Measurements from ENCODE around the gene KIAA1328.

The KIAA1328 gene

DNA sequence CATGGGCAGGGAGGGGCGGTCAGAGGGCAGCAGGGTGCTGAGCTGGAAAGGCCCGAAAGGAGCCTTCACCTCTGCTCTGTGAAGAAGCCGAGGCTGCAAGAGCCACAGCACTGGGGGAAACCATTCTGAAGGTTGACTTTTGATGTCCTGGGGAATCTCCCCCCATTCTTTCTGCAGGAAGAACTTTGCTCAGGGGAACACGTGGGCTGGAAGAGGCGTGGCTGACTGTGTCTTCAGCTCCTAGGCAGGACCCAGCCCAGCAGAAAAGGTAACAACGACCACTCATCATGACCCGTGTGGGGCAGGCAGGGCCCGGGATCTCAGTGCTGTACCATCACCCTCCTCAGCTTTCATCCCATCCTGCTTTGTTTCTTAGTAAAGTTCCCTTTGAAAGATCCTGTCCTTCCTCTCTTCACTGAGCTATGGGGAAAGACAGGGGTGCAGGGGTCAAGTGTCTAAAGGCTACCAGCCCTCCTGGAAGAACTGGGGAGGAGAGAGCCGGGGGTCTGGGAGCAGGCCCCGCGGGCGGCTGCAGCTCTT, 424.0 kb downstream of the KIAA1328 start:
- DNase-seq (ENCODE audit: low read depth in 3 of 3), result no peak

DNA sequence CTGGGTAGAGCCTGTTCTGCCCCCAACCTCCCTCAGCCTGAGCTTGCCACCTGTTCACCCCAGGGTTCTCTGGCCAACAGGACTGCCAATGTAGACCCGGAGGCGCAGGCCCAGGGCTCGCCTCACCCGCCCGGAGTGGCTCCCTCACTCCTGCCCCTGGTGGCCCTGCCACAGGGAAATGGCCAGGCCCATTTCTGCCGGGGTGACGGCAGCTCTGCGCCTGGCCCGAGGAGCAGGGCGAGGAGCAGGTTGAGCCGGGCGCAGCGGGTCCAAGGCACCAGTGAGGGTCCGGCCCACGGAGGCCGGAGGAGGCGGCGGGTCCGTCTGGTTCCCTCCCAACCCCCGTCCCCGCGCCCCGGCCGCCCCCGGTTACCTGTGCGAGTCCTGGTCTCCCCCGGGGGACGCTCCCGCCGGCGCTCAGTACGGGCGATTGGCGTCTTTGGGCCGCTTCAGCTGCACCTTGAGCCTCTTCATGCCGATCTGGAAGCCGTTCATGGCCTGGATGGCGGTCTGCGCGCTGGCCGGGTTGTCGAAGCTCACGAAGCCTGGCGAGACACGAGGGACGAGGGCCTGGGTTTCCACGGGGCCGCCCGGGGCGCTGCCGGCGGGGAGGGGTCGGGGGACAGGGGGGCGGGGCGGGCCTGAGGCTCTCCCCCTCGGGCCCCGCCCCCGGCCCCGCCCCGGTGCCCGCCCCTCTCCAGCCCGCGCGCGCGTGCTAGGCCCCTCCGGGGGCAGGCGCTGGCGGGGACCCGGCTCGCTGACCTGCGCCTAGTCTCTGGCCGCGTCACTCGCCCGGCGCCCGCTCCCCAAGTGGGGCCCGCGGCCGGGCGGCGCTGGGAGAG, 424.7 kb downstream of the KIAA1328 start:
- DNase-seq (ENCODE audit: low read depth in 3 of 3), result no peak

DNA sequence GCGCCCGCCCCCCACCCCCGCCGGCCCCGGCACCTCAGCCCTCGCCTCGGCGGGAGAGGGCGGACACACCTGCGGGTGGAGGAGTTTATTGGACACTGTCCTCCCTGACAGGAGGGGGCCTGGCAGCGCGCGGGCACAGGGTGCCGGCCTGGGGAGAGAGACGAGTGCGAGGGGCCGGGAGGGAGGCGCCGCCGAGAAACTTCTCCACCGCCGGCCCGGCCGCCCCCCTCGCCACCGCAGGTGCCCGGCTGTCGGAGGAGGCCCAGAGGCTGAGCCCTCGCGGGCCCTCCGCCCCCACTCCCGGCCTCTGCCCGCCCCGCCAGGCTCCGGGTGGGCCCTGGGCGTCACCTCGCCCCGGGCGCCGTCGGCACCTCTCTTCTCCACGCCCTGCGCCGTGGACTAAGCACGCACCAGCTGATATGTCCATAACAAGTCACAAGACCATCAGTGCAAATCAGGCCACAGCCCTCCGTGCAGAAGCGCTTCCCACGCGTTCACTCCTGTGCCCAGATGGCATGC, 425.4 kb downstream of the KIAA1328 start:
- DNase-seq (ENCODE audit: low read depth in 3 of 3), result no peak

- DNase-seq (ENCODE audit: low read depth in 3 of 3), result no peak
These were observed 426.0 kb downstream of the KIAA1328 start for GRCh38 chr18:37254973-37255372.

DNA sequence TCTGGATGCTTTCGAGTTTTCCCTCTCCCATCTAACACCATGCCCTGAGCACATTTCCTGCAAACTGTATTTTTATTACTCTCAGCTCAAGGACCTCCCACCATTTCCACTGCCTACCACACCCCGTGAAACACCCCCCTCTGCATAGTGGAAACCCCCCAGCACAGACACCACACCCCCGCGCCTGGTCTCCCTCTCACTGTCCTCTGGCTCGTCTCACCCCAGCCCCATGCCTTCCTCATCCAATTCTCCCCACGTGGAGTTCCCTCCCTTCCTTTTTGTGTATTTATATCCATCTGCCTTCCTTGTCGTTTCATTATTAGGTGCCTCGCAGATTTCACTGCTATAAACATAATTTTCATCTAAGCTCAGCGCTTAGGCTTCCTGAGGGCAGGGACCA, 429.2 kb downstream of the KIAA1328 start:
- DNase-seq (ENCODE audit: low read depth in 3 of 3), result no peak

GRCh38 chr18:37258819-37259218, 429.9 kb downstream of the KIAA1328 start:
- no peak for DNase-seq (ENCODE audit: low read depth in 3 of 3)

- DNase-seq (ENCODE audit: low read depth in 3 of 3), result no peak
These were observed 430.8 kb downstream of the KIAA1328 start for GRCh38 chr18:37259711-37260110.

- no peak for DNase-seq (ENCODE audit: low read depth in 3 of 3)
These were observed 431.6 kb downstream of the KIAA1328 start for GRCh38 chr18:37260367-37261093.

GRCh38 chr18:37261246-37261840, 432.4 kb downstream of the KIAA1328 start:
- no peak for DNase-seq (ENCODE audit: low read depth in 3 of 3)

DNA sequence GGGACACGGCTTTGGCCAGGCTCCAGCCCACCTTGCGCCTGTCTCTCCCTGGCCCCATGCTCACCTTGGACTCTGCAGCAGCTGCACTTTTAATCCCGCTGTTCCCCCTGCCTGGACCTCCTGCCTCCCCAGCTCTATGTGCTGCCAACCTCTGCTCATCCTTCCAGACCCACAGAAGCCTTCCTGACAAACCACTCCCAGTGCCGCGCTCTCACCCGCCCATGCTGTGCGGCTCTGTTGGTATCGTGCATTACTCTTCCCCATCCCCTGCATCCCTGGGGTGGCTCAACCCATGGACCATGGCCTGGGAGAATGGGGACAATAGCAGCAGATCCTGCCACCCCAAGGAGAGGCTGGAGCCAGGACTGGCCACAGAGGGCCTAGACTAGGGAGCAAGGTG, 433.1 kb downstream of the KIAA1328 start:
- DNase-seq (ENCODE audit: low read depth in 3 of 3), result no peak

DNA sequence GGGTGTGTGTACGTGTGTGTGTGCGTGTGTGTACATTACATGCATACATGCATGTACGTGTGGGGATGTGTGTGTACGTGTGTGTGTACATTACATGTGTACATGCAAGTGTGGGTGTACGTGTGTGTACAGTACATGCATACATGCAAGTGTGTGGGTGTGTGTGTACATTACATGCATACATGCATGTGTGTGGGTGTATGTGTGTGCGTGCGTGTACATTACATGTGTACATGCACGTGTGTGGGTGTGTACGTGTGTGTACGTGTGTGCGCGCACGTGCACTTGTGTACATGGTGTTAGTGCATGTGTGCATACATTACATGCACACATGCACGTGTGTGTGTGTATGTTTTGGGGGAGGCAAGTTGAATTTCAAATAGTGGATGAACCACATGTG, 436.0 kb downstream of the KIAA1328 start:
- DNase-seq (ENCODE audit: low read depth in 3 of 3), result no peak

DNA sequence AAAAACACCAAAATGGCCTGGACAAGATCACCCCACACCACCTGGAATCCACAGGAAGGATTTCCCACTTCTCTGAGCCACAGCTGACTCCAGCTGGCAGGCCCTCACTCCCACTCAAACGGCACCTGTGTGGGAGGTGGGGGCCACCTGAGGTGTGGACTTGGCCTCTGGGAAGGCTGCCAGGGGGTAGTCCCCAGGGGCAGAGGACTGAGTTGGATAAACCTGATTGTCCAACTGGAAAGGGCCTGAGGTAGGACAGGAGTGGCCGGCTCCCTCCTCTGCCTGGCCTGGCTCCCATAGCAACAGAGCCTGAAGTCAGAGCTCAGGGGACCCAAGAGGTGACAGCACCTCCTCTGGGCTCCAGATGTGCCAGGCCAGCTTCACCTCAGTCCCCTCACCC, 436.5 kb downstream of the KIAA1328 start:
- no peak for DNase-seq (ENCODE audit: low read depth in 3 of 3)

DNA sequence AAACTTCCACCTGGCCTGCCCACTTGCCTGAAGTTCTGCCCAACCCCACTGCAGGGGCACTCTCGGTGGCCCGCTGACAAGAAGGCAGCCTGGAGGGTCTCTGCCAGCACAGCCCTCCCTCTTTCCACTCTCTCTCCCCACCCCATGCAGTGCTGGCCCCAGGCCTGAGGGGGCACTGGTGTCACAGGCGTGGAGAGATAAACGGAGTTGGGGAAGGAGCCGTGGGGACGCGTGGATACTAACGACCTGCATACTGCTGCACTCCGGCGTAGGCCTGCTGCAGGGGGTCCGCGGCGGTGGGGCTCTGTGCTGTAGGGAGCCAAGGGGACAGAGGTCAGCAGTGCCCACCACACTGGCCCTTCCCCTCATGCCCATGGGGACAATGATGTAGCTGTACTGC, 437.4 kb downstream of the KIAA1328 start:
- DNase-seq (ENCODE audit: low read depth in 3 of 3), result no peak

GRCh38 chr18:37270038-37270665, 441.2 kb downstream of the KIAA1328 start:
- DNase-seq (ENCODE audit: low read depth in 3 of 3), result no peak

DNA sequence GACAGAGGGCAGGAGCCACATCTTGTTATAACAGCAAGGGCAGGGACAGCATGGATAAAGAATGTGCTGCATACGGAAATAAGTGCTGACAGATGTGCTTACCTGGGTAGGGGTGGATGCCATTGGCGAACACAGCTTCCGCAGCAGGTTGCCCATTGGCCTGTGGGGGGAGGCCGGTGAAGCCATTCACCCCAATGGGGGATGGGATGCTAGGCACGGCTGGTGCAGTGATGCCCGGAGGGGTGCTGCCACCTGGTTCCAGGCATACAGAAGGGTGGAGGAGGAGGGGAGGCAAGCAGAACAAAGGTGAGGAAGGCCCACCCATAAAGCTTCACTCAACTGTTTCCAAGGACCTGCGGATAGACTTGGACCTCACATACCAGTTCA, 441.7 kb downstream of the KIAA1328 start:
- no peak for DNase-seq (ENCODE audit: low read depth in 3 of 3)

- no peak for DNase-seq (ENCODE audit: low read depth in 3 of 3)
These were observed 443.3 kb downstream of the KIAA1328 start for GRCh38 chr18:37272226-37272625.

GRCh38 chr18:37272841-37273240, 443.9 kb downstream of the KIAA1328 start:
- no peak for DNase-seq (ENCODE audit: low read depth in 3 of 3)

DNA sequence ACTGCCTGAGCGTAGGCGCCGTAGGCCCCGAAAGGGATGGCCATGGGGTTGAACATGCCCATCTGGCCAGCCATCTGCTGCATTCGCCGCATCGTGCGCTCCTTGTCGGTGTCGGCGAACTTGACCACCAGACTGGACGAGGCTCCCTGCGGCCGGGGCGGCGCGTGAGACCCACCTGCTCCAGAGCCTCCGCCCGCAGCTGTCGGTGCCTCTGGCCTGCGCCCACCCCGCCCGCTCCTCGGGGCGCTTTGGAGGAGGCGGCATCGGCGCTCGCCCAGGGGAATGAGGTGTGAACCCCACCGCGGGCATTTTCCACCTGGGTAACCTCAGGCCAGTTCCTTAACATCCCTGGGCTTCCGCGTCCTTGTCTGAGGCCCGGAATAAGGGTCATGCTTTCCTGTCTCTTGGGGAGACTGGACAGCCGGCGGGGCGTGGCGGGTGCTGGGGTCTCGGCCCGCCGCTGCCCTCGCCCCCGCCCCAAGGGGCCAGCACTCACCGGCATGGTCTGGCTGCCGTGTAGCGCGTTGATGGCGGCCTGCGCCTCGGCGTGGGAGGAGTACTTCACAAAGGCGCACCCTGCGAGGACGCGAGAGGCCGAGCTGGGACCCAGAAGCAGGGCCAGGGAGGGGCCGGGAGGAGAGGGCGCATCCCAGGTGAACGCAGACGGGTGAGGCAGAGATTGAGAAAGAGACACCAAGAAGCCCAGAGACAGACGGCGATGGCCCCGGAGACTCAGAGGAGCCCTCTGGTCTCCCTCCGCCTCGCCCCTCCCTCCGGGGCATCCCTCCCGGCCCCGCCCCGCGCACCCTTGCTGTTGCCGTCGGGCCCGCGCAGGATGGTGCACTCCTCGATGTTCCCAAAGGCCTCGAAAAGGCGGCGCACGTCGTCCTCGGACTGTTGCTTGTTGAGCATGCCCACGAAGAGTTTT, 445.6 kb downstream of the KIAA1328 start:
- no peak for DNase-seq (ENCODE audit: low read depth in 3 of 3)

GRCh38 chr18:37275237-37275741, 446.4 kb downstream of the KIAA1328 start:
- no peak for DNase-seq (ENCODE audit: low read depth in 3 of 3)

DNA sequence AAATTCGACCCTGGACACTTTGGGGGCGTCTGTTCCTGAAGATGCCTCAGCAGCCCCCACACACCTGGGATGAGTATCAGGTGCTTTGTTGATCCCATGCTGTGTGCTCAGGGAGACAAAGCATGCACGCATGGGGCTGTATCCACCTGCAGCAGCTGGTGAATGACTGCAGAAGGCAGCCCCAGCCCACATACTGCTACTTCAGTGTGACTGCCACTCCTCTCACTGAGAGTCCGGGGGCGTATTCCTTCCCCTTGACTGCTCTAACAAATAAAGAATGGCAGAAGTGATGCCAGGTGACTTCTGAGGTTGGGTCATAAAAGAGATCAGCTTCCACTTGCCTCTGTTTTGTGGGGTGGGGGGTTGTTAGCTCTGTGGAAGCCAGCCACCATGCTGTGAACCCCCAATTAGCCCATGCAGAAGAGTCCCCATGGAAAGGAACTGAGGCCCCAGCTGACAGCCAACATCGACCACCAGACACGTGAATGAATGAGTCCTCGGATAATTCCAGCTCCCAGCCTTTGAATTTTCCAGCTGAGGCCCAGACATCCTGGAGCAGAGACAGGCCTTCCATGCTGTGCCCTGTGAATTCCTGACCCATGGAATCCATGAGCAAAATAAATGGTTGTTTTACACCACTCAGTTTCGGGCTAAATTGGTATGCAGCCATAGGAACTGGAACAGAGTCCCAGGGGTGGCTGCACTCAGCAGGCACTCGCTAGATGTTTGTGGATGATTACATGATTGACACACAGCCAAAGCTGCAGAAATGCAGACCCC, 447.4 kb downstream of the KIAA1328 start:
- DNase-seq (ENCODE audit: low read depth in 3 of 3), result no peak
